ENCODE measurements around the gene TTC39C.

- no peak for TF ChIP-seq POLR2AphosphoS5 (IDR thresholded peaks at IDR 0.05; ENCODE audit: low read depth, low read length)
- no peak for TF ChIP-seq POLR2A (IDR thresholded peaks at IDR 0.05; ENCODE audit: low read depth, low read length)
- TF ChIP-seq TAF1 (IDR thresholded peaks at IDR 0.05; ENCODE audit: borderline replicate concordance, low read depth, low read length) = no peak
These were observed 41.3 kb downstream of the TTC39C start for GRCh38 chr18:24055878-24056277.

All from GM12892 (cell line).